Uterus (tissue), 4 donors: ENCODE data around the gene PYGM. TPM values are rescaled to one million over a fixed set of nuclear protein-coding genes. Genes with fewer than 3 reads are reported as not detected.

Experiments
- DNase-seq, 2 donors: peaks; one replicate each; pipeline ENCODE4 v3.0.0-alpha.2; 2019 to 2020
- H3K27ac ChIP-seq, 2 donors: fragments of 200-600 bp; sonication (generic); 1 replicate in 1 of 2; 2 replicates in 1 of 2; pipeline ENCODE4 v1.5.1; 2016 to 2018
- H3K27me3 ChIP-seq, 2 donors: fragments of 200-600 bp; sonication (generic); one replicate each; pipeline ENCODE4 v1.5.1; 2018 to 2019; ENCODE audit warnings: control low read depth in 1 of 2
- H3K36me3 ChIP-seq, 2 donors: fragments of 200-600 bp; sonication (generic); one replicate each; pipeline ENCODE4 v1.5.1; 2019; ENCODE audit warnings: control low read depth in 1 of 2
- H3K4me1 ChIP-seq, 2 donors: fragments of 200-600 bp; sonication (generic); one replicate each; pipeline ENCODE4 v1.5.1; 2018 to 2019; ENCODE audit warnings: control low read depth in 1 of 2
- H3K4me3 ChIP-seq, 2 donors: fragments of 200-600 bp; sonication (generic); 1 replicate in 1 of 2; 2 replicates in 1 of 2; pipeline ENCODE4 v1.5.1; 2018 to 2019; ENCODE audit warnings: mild to moderate bottlenecking in 1 of 2
- H3K9me3 ChIP-seq, 2 donors: fragments of 200-600 bp; sonication (generic); one replicate each; pipeline ENCODE4 v1.5.1; 2019; ENCODE audit warnings: control low read depth in 1 of 2
- POLR2A ChIP-seq, 2 donors: fragments of 450-650 bp; IDR thresholded peaks; one replicate each; pipeline ENCODE4 v1.6.1; 2016; ENCODE audit warnings: antibody characterized with exemption in 2 of 2, mild to moderate bottlenecking in 1 of 2, moderate library complexity in 1 of 2
- intact Hi-C: fragments of 100-400 bp; cut with DNase I; formaldehyde crosslinking; loops from one replicate; pipeline ENCODE4 v1.15.1; 2023; ENCODE audit warnings: low total_unique reads
- total RNA-seq, 4 donors: library from RNA; depleted of rRNA in 3 of 4; stranded (reverse); fragments of >200 nt in 3 of 4; gene quantifications; one replicate each; pipeline versions ENCODE4 v1.1.0 to v1.2.4, GENCODE V29; 2014 to 2023
- TF ChIP-seq, protein P1 (sequence below), 4 experiments: fragments of 200-600 bp in 2 of 4; fragments of 450-650 bp in 2 of 4; sonication (generic) in 2 of 4; IDR thresholded peaks; one replicate each; pipeline ENCODE4 v1.5.1; 2016 to 2019; ENCODE audit warnings: antibody characterized with exemption in 4 of 4, mild to moderate bottlenecking in 2 of 4, moderate library complexity in 1 of 4
- donor health status: DM: yes; HTN: yes; CAD: no.

The PYGM gene
- total RNA-seq, 4 donors from 2014 or later = 2.9 to 42.8 (median 11.4) TPM

DNA sequence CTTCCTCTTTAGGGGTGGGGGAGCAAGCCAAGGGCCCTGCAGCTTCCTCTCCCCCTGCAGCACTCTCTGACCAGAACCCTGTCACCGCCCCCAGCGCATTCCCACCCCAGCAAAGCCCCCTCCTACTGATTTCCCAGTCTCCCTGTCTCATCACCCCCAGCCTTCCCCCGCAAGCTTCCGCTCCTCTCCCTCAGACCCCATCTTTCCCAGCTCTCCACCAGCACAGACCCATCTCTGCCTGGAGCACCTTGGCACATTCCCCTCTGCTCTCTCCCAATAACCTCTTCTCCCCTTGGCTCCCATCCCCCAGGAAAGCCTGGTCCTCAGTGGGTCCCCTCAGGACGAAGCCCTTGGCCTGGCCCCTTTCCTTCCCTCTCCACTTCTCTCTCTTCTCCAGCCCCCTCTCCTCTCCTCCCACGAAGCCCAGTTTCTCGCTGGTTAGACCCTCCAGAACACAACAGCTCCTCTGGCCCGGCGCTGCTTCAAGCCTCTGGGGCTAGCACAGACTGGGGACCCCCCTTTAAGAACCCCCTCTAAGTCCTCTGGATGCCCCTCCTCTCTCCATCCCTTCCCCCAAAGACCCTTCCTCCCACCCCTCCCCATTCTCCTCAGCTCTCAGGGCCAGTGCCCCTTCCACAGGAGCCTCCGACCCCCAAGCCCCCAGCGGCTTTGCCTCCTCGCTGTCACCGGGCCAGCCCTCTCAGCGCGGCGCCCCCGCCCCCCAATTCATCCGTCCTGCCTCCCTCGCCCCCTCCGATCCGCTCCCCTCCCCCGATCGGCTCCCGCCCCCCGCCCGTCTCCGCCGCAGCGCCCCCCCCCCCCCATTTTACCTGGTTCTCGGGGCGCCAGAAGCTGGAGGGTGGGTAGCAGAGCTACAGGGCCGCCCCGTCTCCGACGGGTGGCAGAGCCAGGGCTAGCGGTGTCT lies 37.4 kb downstream of the PYGM start:
- DNase-seq = no peak
- H3K4me3 ChIP-seq = no peak overlapping the region

DNA sequence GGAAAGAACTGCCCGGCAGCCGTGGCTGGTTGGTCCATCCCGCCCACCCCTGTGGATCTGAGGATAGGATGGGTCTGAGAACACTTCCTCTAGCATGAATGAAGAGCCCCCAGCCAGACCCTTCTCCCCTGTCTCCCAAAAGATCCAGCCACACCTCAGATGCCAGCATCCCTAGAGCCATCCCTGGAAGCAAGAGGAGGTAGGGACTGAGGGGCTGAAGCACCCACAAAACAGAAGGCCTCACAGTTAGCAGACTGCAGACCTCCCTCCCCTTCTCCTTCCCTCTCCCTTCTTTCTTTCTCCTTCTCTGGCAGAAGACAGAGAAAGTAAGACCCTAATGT lies 38.4 kb downstream of the PYGM start:
- TF ChIP-seq, protein P1, sequence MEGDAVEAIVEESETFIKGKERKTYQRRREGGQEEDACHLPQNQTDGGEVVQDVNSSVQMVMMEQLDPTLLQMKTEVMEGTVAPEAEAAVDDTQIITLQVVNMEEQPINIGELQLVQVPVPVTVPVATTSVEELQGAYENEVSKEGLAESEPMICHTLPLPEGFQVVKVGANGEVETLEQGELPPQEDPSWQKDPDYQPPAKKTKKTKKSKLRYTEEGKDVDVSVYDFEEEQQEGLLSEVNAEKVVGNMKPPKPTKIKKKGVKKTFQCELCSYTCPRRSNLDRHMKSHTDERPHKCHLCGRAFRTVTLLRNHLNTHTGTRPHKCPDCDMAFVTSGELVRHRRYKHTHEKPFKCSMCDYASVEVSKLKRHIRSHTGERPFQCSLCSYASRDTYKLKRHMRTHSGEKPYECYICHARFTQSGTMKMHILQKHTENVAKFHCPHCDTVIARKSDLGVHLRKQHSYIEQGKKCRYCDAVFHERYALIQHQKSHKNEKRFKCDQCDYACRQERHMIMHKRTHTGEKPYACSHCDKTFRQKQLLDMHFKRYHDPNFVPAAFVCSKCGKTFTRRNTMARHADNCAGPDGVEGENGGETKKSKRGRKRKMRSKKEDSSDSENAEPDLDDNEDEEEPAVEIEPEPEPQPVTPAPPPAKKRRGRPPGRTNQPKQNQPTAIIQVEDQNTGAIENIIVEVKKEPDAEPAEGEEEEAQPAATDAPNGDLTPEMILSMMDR (IDR thresholded peaks at IDR 0.05) = no peak
- TF ChIP-seq POLR2A (IDR thresholded peaks at IDR 0.05) = no peak
- no peaks in the 10 kb centered on the region for H3K36me3 ChIP-seq
- H3K4me3 ChIP-seq = no peak overlapping the region
- intact Hi-C loops = no loop called here
- H3K27ac ChIP-seq = no peak overlapping the region
- DNase-seq = no peak
- H3K9me3 ChIP-seq = no peaks in the 10 kb centered on the region
- peaks cover 5 to 14% of the 10 kb centered on the region in 2 donors for H3K27me3 ChIP-seq
- no peaks in the 10 kb centered on the region for H3K4me1 ChIP-seq

More for the DNA sequence above, 37.4 kb downstream of the PYGM start:
- no peaks in the 10 kb centered on the region for H3K36me3 ChIP-seq
- TF ChIP-seq, protein P1 (IDR thresholded peaks at IDR 0.05) = no peak
- no peak for TF ChIP-seq POLR2A (IDR thresholded peaks at IDR 0.05)
- no peak overlapping the region for H3K27ac ChIP-seq
- H3K4me1 ChIP-seq = no peaks in the 10 kb centered on the region
- H3K27me3 ChIP-seq = peaks cover 0 to 6% of the 10 kb centered on the region in 2 donors
- H3K9me3 ChIP-seq = no peaks in the 10 kb centered on the region
- intact Hi-C loops = no loop called here

DNA sequence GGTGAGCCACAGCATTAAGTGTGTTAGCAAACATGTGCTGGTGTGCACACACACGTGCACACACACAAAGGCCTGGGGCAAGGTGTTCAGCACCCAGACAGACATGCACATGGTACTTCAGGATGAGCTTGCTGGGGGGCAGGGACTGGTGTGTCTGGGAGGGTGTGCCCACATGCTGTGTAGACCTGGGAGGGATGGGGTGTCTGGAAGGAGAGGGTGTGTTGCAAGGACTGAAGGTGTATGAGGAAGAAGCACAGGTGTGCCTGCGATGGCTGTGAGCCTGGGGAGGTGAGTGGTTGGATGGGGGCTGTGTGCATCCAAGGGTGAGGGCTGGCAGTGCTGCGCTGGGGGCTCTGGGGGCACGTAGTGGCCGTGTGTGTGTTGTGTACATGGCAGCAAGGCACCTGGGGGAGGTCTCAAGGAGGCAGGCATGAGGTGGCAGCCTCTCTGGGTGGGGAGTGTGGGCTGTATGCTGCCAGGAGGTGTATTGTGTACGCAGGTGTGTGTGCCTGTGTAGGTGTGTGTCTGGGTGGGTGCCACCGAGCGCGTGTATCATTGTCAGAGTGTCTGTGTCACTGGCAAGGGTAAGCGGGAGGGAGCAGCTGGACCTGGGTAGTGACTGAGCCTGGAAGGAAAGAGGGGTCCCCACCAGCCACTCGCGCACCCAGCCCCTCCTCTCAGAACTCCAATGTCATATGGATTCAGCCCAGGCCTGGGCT lies 39.0 kb downstream of the PYGM start:
- TF ChIP-seq POLR2A (IDR thresholded peaks at IDR 0.05) = no peak
- TF ChIP-seq, protein P1 (IDR thresholded peaks at IDR 0.05) = no peak
- Histone ChIP-seq H3K4me1 (no peaks in the 10 kb centered on the region), H3K9me3 (no peaks in the 10 kb centered on the region), H3K4me3 (no peak overlapping the region), H3K27me3 (peaks cover 8 to 17% of the 10 kb centered on the region in 2 donors), H3K36me3 (no peaks in the 10 kb centered on the region), H3K27ac (no peak overlapping the region)
- intact Hi-C loops = no loop called here
- no peak for DNase-seq

DNA sequence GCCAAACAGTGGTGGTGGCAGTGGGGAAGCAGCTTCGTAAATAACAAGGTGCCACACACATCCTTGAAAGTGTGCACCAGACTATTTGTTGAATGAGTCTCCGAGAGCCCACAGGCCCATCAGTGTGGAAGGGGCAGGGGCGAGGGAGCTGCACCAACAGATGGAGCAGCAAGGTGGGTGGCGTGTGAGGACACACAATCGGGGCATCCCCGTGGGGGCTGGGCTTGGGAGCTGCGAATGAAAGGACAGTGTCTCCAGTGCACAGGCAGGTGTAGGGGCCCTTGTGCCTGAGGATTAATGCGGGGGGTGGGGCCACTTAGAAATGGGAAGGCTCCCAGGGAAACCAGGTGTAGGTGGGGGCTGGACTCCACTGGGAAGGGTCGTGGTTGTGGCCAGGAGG lies 39.6 kb downstream of the PYGM start:
- Histone ChIP-seq H3K36me3 (no peaks in the 10 kb centered on the region), H3K9me3 (no peaks in the 10 kb centered on the region), H3K27ac (no peak overlapping the region), H3K4me3 (no peak overlapping the region), H3K4me1 (no peaks in the 10 kb centered on the region), H3K27me3 (peaks cover 8 to 23% of the 10 kb centered on the region in 2 donors)
- no peak for DNase-seq
- TF ChIP-seq, protein P1 (IDR thresholded peaks at IDR 0.05) = no peak
- no peak for TF ChIP-seq POLR2A (IDR thresholded peaks at IDR 0.05)
- intact Hi-C loops = no loop called here

DNA sequence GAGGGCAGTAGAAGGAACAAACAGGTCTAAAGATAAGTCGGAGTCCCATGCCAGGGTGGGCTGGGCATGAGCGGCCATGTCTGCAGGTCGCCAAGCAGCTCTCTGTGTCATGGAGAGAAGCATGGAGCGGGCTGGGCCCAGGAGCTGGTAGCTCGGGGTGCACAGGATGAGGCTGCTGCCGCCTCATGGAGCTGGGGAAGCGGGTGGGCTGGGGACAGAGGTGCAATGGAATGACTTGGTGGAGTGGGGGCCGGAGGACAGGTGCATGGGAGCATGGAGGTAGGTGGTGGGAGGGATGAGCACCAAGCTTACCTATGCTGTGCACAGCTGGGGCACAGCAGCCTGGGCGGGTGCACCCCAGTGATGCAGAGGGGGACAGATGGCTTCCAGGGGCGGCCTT lies 40.4 kb downstream of the PYGM start:
- peaks cover 9 to 31% of the 10 kb centered on the region in 2 donors for H3K27me3 ChIP-seq
- H3K4me3 ChIP-seq = no peak overlapping the region

More for the DNA sequence above, 40.4 kb downstream of the PYGM start:
- Histone ChIP-seq H3K9me3 (no peaks in the 10 kb centered on the region), H3K4me1 (no peaks in the 10 kb centered on the region), H3K36me3 (no peaks in the 10 kb centered on the region), H3K27ac (no peak overlapping the region)
- no peak for DNase-seq
- intact Hi-C loops = no loop called here
- no peak for TF ChIP-seq POLR2A (IDR thresholded peaks at IDR 0.05)
- TF ChIP-seq, protein P1 (IDR thresholded peaks at IDR 0.05) = no peak
